HG02938 (cell line): ENCODE data around the gene DEK.
A peak's percentile ranks its signal among the peaks of the same experiment; 100 is the strongest.

Experiments
- ATAC-seq: cut with Tn5 transposase; IDR thresholded peaks from one replicate; pipeline ENCODE4 v1.9.1; 2021; ENCODE audit warnings: mild to moderate bottlenecking, moderate library complexity; ENCODE audit not compliant: unreplicated experiment

Gene DEK

DNA sequence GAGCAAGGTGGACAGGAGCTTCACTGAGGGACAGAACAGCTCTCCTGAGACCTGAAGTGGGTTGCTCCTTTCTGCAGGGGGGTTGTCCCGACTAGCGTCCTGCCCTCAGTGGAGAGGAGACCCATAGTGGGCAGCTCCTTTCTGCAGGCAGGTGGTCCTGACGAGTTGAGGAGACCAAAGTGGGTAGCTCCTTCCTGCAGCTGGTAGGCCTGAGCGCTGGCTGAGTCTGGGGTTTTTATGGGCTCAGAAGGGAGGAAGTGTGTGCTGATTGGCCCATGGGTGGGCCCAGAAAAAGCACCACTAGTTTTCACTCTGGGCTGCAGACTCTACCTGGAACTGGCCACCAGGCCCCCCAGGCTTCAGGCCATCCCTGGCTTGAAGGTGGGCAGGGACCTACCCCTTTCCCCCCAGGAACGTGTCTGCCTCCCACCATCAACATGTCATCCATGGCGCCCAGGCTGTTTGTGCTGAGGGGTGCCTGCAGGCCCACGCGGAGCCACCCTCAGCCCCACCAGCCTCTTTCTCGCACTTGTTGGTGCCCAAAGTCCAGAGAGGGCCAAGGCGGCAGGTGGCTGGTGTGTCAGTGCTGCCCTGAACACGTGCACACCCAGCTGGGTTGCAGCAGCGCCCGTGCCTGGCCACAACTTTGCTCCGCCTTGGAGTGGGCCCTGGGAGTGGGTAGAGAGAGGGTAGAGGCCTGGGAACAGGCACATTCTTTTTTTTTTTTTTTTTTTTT, 1.6 kb upstream of the DEK start:
- ATAC-seq = no peak

DNA sequence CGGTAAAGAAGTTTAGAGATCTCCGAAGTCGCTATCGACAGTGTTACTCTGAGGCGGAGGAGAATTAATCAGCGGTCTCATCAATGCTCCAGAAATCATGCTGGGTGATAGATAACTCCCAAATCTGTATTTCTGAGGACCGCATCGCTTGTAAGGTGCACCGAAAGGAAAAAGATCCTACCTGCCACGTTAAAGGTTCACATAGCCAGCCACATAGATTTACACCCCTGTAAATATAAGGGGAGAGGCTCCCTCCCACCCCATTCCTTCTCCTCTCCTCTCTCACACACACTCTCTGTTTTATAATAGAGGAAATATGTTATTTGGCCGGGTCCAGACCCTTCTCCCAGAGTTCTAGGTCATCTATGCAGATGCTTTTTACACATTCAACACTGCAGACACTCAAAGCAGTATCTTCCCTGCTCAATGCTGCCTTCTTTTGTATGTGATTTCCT, 620 bp upstream of the DEK start:
- ATAC-seq = no peak

DNA sequence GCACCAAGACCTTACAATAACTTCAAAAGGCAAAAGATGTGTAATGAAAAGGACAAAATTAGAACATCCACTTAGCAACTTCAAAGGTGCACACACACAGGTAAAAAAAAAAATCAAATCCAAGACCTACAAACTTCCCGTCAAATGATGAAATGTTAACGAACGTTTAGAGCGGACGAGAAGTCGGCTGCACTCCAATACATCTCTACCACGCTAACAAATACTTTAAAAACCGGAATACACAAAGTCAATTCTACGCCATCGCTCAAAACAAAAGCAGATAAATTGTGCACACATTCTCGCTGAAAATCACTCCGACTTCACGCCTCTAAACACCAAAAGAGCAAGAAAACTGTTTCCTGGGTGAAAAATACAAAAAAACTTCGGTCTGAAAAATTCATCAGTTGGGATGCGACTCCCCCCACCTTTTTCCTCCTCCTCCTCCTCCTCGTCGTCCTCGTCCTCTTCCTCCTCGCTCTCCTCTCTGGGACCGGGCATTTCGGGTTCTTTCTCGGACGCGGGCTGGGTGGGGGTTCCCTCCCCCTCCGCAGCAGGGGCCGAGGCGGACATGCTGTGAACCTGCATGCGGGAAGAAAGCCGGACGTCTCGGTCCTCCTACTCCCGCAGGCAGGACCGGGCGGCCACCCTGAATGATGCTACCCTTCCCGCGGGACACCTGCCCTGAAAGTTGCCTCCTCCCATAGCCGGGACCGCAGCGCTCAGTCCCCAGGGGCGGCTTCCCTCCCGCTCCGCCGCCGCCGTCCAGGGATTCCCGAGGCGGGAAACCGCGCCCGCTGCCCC, 712 bp downstream of the DEK start:
- no peak for ATAC-seq

DNA sequence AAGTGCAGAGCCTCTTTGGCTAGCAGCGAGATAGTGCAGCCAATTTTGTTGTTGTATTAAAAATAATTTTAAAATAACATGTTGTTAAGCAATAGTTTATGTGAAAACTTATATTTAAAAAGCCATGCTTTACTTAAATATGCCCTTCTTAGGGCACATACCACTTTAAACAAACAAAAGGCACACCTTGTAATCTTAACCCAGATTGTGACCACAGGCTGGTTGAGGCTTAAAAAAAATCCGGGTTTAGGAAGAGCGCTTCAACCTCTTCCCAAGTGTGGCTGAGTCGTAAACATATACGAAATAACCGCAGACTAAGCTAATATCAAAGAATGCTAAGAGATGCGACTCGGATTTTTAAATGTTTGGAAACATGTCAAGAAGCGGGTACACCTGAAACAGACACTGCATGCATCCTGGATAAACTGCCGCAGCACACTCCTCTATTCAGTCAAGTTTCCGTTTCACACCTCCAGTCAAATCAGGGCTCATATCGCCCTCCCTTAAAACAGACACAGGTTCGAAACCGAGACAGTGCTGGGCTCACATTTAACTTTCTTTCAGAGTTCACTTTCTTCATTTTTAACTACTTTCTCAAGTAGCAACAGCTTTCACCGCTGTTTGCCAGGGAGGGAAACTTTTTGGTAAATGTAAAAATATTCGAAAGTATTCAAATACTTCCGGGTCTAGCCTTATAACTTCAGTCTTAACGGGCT, 1.5 kb downstream of the DEK start:
- peak; percentile 66 for ATAC-seq

DNA sequence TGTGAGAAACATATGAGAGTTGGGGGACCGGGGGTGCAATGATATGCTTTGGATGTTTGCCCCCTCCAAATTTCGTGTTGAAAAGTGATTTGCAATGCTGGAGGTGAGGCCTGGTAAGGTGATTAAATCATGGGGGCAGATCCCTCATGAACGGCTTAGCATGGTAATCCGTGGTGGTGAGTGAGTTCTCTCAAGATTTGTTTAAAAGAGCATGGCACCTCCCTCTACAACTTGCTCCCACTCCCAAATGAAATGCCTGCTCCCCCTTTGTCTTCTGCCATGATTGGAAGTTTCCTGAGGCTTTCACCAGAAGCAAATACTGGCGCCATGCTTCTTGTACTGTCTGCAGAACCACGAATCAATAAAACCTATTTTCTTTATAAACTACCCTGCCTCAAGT, 2.5 kb downstream of the DEK start:
- ATAC-seq = no peak

DNA sequence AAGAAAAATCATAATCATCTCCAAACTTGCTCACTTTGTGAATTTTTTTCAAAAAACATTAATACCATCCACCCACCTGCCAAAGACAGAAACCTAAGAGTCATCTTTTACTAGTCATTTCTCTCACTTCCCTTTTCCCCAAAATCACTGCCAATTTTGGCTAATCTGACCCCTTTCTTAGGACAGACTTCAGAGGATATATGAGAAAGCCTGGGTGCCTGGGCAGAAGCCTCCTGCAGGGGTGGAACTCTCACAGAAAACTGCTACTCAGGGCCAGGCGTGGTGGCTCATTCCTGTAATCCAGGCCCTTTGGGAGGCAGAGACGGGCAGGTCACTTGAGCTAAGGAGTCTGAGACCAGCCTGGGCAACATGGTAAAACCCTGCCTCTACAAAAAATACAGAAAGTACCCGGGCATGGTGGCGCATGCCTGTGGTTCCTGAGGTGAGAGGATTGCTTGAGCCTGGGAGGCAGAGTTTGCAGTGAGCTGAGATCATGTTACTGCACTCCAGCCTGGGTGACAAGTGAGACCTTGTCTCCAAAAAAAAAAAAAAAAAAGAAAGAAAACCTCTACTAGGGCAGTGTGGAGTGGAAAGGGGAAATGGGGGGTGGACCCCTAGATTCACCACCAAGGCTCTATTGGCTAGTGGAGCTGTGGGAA, 3.8 kb downstream of the DEK start:
- peak; percentile 35 for ATAC-seq

DNA sequence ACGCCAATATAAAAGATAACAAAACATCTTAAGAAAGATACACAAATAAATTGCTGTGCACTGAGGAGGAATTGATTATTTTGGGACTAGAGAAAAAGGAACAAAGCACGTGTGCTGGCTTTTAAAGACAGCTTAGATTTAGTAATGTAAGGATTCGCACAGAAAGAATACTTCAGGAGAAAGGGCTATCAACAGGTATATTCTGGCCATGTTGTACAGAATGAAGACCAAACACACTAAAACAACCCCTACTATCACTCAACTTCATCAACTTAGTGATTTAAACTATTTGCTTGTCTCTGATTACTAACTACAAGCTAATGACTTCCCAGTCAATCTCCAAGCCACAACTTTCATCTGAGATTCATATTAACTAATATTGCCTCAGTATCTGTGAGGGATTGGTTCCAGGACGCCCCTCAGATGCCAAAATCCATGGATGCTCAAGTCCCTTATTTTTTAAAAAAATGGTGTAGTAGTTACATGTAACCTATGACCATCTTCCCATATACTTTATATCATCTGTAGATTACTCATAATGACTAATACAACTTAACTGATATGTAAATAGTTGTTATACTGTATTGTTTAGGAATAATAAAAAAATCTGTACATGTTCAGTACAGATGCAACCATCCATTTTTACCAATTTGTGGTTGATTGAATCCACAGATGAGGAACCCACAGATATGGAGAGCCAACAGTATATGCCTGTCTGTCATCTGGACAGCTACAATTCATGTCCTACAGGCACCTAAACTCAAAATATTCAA, 4.5 kb downstream of the DEK start:
- ATAC-seq = no peak

DNA sequence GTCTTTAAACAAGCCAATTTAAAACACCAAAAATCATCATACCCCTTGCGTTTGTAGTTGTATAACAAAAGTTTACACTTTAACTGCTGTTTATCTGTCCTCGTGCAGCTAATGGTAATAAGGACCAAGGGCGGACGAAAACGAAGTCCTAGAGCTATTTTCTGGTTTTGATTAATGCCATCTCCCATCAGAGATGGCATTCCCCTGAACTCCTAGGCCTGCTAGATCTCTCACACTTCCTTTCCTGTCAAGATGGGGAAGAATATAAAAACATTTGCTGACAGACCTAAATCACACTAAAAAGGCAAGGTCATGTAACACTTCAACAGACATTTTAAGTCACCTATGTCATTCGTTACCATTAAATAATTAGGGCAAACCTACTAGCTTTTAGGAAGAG, 9.5 kb downstream of the DEK start:
- no peak for ATAC-seq

DNA sequence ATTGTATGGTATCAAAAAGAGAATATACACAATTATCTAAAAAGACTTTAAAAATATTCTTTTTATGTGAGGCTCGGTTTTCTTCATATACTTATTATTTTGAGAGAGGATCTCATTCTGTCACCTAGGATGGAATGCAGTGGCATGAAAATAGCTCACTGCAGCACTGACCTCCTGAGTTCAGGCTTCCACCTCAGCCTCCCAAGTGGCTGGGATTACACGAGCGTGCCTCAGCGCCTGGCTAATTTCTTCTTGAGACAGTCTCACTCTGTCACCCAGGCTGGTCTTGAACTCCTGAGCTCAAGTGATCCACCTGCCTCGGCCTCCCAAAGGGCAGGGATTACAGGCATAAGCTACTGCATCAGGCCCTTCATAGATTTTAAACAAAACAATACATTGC, 10.7 kb downstream of the DEK start:
- no peak for ATAC-seq

DNA sequence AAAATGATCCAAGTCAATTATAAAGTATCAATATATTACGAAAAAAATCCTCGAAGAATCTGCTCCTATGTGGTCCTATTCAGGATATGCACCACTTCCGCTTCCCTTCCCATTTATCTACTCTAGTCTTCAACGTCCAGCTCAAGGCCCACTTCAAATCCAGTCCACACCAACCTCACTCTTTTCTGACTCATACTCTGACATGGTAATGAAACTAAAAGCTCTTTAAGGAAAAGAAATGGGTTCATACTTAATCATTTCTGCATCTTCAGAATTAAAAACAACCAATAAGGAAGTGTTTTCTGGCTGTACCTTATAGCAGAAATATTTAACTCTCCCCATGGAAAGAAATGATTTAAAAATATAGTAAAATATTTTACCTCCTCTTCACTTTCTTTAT, 15.1 kb downstream of the DEK start:
- no peak for ATAC-seq

DNA sequence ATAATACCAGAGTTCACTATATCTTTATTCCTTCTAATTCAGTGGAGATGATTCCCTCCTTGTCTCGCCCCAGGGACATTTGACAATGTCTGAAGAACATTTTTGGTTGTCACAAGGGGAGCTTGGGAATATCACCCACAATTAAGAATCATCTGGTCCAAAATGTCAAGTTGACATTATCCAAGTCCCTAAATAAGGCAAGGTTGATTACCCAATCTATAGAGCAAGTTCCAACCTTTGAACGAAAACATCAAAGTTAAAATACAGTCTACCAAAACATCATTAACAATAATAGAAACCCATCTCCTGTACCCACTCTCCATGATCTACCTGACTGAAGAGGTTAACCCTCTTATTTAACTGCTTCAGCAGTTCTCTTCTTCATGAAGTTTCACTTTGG, 15.6 kb downstream of the DEK start:
- ATAC-seq = no peak

DNA sequence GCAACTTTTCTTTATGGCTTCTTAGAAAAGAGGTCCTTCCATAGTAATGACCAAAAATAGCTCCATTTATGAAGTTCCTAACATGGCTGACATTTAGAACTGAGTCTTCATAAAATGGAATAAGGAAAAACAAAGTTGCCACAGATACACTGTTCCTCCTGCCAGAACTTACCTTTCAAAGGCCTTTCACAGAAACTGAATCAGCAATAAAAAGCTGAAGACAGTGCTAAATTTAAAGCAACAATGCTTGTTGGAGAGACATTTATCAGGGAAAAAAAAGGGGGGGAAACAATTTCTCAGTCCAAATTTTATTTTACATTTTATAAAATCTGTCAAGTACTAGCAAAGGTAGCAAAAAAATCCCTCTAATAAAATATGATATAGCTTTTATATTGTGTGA, 17.3 kb downstream of the DEK start:
- no peak for ATAC-seq

DNA sequence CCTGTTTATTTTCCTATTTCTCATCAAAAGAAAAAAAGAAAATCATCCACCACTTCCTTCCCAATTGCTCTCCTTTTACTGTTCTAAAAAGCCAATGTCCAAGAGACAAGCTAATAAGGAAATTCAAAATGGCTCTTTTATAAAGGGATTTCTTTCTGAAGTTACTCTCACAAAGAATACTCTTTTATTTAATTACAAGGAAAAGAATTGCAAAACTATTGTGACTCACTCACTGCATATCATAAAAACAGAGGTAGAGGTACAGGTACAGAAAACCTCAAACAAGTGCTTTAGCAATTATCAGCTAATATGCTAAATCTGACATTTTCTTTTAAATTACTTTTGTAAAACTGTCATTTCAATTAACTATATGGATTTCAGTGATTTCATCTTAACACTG, 18.1 kb downstream of the DEK start:
- no peak for ATAC-seq

DNA sequence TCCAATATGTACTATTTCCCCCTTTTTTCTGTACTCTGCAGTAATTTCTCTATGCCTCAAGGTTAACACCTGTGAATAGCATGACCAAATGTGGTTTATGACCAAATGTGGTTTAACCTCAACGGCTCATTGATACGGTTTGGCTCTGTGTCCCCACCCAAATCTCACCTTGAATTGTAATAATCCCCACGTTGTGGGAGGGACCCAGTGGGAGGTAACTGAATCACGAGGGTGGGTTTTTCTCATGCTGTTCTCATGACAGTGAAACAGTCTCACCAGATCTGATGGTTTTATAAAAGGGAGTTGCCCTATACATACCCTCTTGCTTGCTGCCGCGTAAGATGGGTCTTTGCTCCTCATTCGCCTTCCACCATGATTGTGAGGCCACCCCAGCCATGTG, 18.7 kb downstream of the DEK start:
- ATAC-seq = no peak

DNA sequence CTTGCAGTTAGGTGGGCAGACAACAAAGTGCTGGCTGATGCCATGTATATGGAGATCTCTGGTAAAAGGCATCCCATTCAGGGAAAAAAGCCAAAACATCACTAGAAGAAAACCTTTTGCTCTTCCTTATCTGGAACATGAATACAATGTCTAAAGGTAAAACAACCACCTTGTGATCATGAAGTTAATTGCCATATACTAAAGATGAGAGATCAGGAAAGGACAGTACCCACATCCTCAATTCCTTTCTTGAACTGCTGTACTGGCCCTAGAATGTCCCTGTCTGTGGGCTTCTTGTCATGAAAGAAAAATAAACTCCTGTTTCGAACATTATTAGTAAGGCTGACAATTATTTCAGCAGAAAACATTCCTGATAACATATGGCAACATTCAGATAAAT, 19.3 kb downstream of the DEK start:
- ATAC-seq = no peak

DNA sequence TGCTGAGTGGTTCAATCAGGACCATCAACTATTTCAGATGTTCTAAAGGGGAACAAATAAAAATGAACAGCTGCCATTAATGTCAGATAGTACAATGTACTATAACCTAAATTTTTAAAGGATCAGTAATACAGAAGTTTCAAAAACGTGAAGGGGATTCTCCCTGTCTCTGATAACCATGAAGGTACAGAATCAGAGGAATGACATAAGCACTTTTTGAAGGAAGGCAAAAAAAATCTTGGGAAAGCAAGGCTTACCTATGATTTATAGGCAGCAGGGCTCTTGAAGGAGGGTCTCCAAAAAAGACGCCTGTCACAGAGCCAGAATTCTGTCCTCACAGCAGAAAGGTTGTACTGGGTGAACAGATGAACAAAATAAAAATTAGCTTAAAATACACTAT, 20.1 kb downstream of the DEK start:
- no peak for ATAC-seq

DNA sequence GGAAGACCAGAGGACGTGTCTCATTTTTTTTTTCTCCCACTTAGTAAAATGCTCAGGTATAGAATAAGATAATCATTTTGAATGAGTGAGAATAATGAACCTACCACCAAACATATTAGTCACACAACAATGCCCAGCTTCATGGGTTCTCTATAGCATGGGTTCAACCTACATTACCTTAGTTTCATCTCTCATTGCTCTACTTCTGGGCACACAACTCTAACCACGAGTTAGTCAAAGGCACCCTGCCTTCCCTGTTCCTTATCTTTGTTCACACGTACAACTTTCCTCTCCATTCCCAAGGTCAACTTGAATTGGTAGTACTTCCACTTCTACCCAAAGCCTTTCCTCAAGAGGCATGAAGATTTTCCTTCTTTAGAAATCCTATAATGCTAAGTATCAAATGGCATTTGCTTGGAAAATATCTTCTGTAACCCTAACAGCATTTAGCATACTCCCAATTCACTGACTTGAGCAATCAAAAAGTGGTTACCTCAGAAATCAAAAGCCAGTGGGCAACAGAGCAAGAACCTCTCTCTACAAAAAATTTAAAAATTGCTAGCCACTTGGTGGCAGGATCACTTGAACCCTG, 20.9 kb downstream of the DEK start:
- no peak for ATAC-seq

DNA sequence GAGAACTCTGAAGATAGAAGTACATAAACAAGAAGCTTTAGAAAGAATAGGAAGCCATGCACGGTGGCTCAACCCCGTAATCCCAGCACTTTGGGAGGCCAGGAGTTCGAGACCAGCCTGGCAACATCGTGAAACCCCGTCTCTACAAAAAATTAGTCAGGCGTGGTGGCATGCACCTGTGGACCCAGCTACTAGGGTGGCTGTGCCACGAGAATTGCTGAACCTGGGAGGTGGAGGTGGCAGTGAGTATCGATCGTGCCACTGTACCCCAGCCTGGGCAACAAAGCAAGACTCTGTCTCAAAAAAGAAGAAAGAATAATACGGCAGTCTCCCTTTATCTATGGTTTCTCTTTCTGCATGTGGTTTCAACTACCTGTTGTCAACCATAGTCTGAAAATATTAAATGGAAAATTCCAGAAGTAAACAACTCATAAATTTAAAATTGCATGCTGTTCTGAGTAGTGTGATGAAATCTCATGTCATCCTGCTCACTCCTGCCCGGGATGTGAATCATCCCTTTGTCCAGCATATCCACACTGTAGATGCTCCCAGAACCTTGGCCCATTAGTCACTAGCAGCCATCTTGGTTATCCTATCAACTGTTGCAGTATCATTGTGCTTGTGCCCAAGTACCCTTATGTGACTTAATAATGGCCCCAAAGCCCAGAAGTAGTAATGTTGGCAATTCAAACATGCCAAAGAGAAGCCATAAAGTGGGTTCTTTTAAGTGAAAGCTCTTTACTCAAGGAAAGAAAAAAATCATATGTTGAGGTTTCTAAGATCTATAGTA, 22.1 kb downstream of the DEK start:
- ATAC-seq = no peak
